ENCODE data around the gene NR6A1. TPM values are rescaled to one million over a fixed set of nuclear protein-coding genes. Genes with fewer than 3 reads are reported as not detected.

The NR6A1 gene
- total RNA-seq, 5 donors from 2014 or later (not counting 1 experiment from before 2014, with no cell fraction given), result 0.19 to 0.50 (median 0.40) TPM; not detected in 1

GRCh38 chr9:124688238-124688904 lies 82.7 kb downstream of the NR6A1 start:
- Mint-ChIP-seq H3K4me3 (no peak overlapping the region), H3K4me1 (no peaks in the 10 kb centered on the region), H3K36me3 (no peaks in the 10 kb centered on the region), H3K27ac (no peak overlapping the region), H3K9me3 (no peaks in the 10 kb centered on the region), H3K27me3 (peaks cover 3 to 7% of the 10 kb centered on the region in 2 donors)
- Histone ChIP-seq H3K27ac (ENCODE audit: low read length) (no peak overlapping the region), H3K4me1 (ENCODE audit: control insufficient read depth in 1 of 2, extremely low read depth in 1 of 2, insufficient read depth in 2 of 2, low read length in 2 of 2) (peaks cover 0 to 2% of the 10 kb centered on the region in 2 experiments), H3K4me3 (ENCODE audit: control insufficient read depth in 1 of 2, extremely low read depth in 1 of 2, low read length in 1 of 2) (no peak overlapping the region), H3K27me3 (replicated peaks in 1 of 2; ENCODE audit: control insufficient read depth in 2 of 2, extremely low read depth in 1 of 2, insufficient read depth in 2 of 2, low read length in 1 of 2) (no peaks in the 10 kb centered on the region), H3K9me3 (no peaks in the 10 kb centered on the region), H3K36me3 (ENCODE audit: control insufficient read depth in 2 of 2, extremely low read depth in 1 of 2, insufficient read depth in 1 of 2, low read length in 1 of 2) (no peaks in the 10 kb centered on the region)
- DNase-seq (no peak), ATAC-seq (replicated peaks in 1 of 4) (no peak)
- CTCF ChIA-PET, result interaction anchor here in 1 of 2 donors (0.5 kb wide), 1 partner anchor 1503 kb away, joined by 7 read pairs; no protein-coding TSS in a partner anchor
- WGBS (ENCODE audit: insufficient coverage), result 86% methylated on average over 1 of the region's 6 CpGs
- POLR2A ChIA-PET, result no interaction called here

- Mint-ChIP-seq H3K27me3 (peaks cover 3 to 11% of the 10 kb centered on the region in 2 donors), H3K9me3 (no peaks in the 10 kb centered on the region), H3K27ac (no peak overlapping the region), H3K4me1 (no peaks in the 10 kb centered on the region), H3K36me3 (no peaks in the 10 kb centered on the region), H3K4me3 (no peak overlapping the region)
- Histone ChIP-seq H3K27ac (ENCODE audit: low read length) (no peak overlapping the region), H3K4me1 (ENCODE audit: control insufficient read depth in 1 of 2, extremely low read depth in 1 of 2, insufficient read depth in 2 of 2, low read length in 2 of 2) (no peaks in the 10 kb centered on the region), H3K36me3 (ENCODE audit: control insufficient read depth in 2 of 2, extremely low read depth in 1 of 2, insufficient read depth in 1 of 2, low read length in 1 of 2) (no peaks in the 10 kb centered on the region), H3K9me3 (no peaks in the 10 kb centered on the region), H3K4me3 (ENCODE audit: control insufficient read depth in 1 of 2, extremely low read depth in 1 of 2, low read length in 1 of 2) (no peak overlapping the region), H3K27me3 (replicated peaks in 1 of 2; ENCODE audit: control insufficient read depth in 2 of 2, extremely low read depth in 1 of 2, insufficient read depth in 2 of 2, low read length in 1 of 2) (peaks cover 0 to 3% of the 10 kb centered on the region in 2 experiments)
- ChIA-PET POLR2A (no interaction called here), CTCF (interaction anchor here in 1 of 2 donors (1.1 kb wide), 1 partner anchor 25 kb away, joined by 3 read pairs; no protein-coding TSS in a partner anchor)
- no peak for DNase-seq
- ATAC-seq (replicated peaks in 1 of 4), result no peak
- WGBS (ENCODE audit: insufficient coverage), result 100% methylated on average over 1 of the region's 2 CpGs
Observed at GRCh38 chr9:124686918-124687317, 84.2 kb downstream of the NR6A1 start.

DNA sequence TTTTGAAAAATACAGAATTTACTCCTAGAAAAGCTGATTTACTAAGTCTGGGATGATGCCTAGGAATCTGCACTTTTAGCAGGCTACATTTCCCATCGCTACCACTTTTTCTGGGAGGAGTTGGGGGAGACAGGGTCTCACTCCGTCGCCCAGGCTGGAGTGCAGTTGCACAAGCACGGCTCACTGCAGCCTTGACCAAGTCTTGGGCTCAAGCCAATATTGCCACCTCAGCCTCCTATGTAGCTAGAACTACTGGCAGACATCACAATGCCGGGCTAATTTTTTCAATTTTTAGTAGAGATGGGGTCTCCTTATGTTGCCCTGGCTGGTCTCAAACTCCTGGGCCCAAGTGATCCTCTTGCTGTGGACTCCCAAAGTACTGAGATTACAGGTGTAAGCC lies 85.9 kb downstream of the NR6A1 start:
- Histone ChIP-seq H3K36me3 (ENCODE audit: control insufficient read depth in 2 of 2, extremely low read depth in 1 of 2, insufficient read depth in 1 of 2, low read length in 1 of 2) (no peaks in the 10 kb centered on the region), H3K4me3 (ENCODE audit: control insufficient read depth in 1 of 2, extremely low read depth in 1 of 2, low read length in 1 of 2) (no peak overlapping the region), H3K27me3 (replicated peaks in 1 of 2; ENCODE audit: control insufficient read depth in 2 of 2, extremely low read depth in 1 of 2, insufficient read depth in 2 of 2, low read length in 1 of 2) (peaks cover 0 to 3% of the 10 kb centered on the region in 2 experiments), H3K9me3 (no peaks in the 10 kb centered on the region), H3K4me1 (ENCODE audit: control insufficient read depth in 1 of 2, extremely low read depth in 1 of 2, insufficient read depth in 2 of 2, low read length in 2 of 2) (no peaks in the 10 kb centered on the region), H3K27ac (ENCODE audit: low read length) (no peak overlapping the region)
- Mint-ChIP-seq H3K27me3 (peaks cover 3 to 14% of the 10 kb centered on the region in 2 donors), H3K27ac (no peak overlapping the region), H3K36me3 (no peaks in the 10 kb centered on the region), H3K4me1 (no peaks in the 10 kb centered on the region), H3K4me3 (no peak overlapping the region), H3K9me3 (no peaks in the 10 kb centered on the region)
- ChIA-PET CTCF (no interaction called here), POLR2A (no interaction called here)
- no peak for DNase-seq
- 100% methylated on average over 1 of the region's 5 CpGs for WGBS (ENCODE audit: insufficient coverage)
- no peak for ATAC-seq (replicated peaks in 1 of 4)

GRCh38 chr9:124684169-124684568 lies 86.9 kb downstream of the NR6A1 start:
- no peaks in the 10 kb centered on the region for H3K9me3 Mint-ChIP-seq
- ChIA-PET CTCF (no interaction called here), POLR2A (no interaction called here)
- no peak for ATAC-seq (replicated peaks in 1 of 4)
- Histone ChIP-seq H3K36me3 (ENCODE audit: control insufficient read depth in 2 of 2, extremely low read depth in 1 of 2, insufficient read depth in 1 of 2, low read length in 1 of 2) (no peaks in the 10 kb centered on the region), H3K27ac (ENCODE audit: low read length) (no peak overlapping the region), H3K4me1 (ENCODE audit: control insufficient read depth in 1 of 2, extremely low read depth in 1 of 2, insufficient read depth in 2 of 2, low read length in 2 of 2) (no peaks in the 10 kb centered on the region), H3K9me3 (no peaks in the 10 kb centered on the region), H3K4me3 (ENCODE audit: control insufficient read depth in 1 of 2, extremely low read depth in 1 of 2, low read length in 1 of 2) (no peak overlapping the region), H3K27me3 (replicated peaks in 1 of 2; ENCODE audit: control insufficient read depth in 2 of 2, extremely low read depth in 1 of 2, insufficient read depth in 2 of 2, low read length in 1 of 2) (peaks cover 0 to 3% of the 10 kb centered on the region in 2 experiments)
- H3K4me1 Mint-ChIP-seq, result no peaks in the 10 kb centered on the region
- 100% methylated on average over 1 of the region's 1 CpG for WGBS (ENCODE audit: insufficient coverage)
- H3K27me3 Mint-ChIP-seq, result peaks cover 0 to 11% of the 10 kb centered on the region in 2 donors
- H3K36me3 Mint-ChIP-seq, result no peaks in the 10 kb centered on the region
- H3K27ac Mint-ChIP-seq, result no peak overlapping the region
- no peak for DNase-seq
- H3K4me3 Mint-ChIP-seq, result no peak overlapping the region

- no peaks in the 10 kb centered on the region for H3K4me1 ChIP-seq (ENCODE audit: control insufficient read depth in 1 of 2, extremely low read depth in 1 of 2, insufficient read depth in 2 of 2, low read length in 2 of 2)
Observed at GRCh38 chr9:124683043-124683442, 88.1 kb downstream of the NR6A1 start.

GRCh38 chr9:124680714-124681390 lies 90.3 kb downstream of the NR6A1 start:
- H3K4me1 ChIP-seq (ENCODE audit: control insufficient read depth in 1 of 2, extremely low read depth in 1 of 2, insufficient read depth in 2 of 2, low read length in 2 of 2), result no peaks in the 10 kb centered on the region
- DNase-seq (no peak), ATAC-seq (replicated peaks in 1 of 4) (no peak)
- no peak overlapping the region for H3K4me3 ChIP-seq (ENCODE audit: control insufficient read depth in 1 of 2, extremely low read depth in 1 of 2, low read length in 1 of 2)
- no peak overlapping the region for H3K27ac ChIP-seq (ENCODE audit: low read length)
- Mint-ChIP-seq H3K4me1 (no peaks in the 10 kb centered on the region), H3K36me3 (no peaks in the 10 kb centered on the region), H3K27ac (no peak overlapping the region), H3K27me3 (peaks cover 3 to 14% of the 10 kb centered on the region in 2 donors), H3K4me3 (no peak overlapping the region), H3K9me3 (no peaks in the 10 kb centered on the region)
- POLR2A ChIA-PET, result no interaction called here
- CTCF ChIA-PET, result interaction anchor here in 1 of 2 donors (0.6 kb wide), 1 partner anchor 870 kb away, joined by 4 read pairs; no protein-coding TSS in a partner anchor
- H3K27me3 ChIP-seq (replicated peaks in 1 of 2; ENCODE audit: control insufficient read depth in 2 of 2, extremely low read depth in 1 of 2, insufficient read depth in 2 of 2, low read length in 1 of 2), result peaks cover 0 to 3% of the 10 kb centered on the region in 2 experiments
- H3K9me3 ChIP-seq, result no peaks in the 10 kb centered on the region
- H3K36me3 ChIP-seq (ENCODE audit: control insufficient read depth in 2 of 2, extremely low read depth in 1 of 2, insufficient read depth in 1 of 2, low read length in 1 of 2), result no peaks in the 10 kb centered on the region
- WGBS (ENCODE audit: insufficient coverage), result no CpG with 5 or more reads among the region's 1 CpG

More at GRCh38 chr9:124683043-124683442, 88.1 kb downstream of the NR6A1 start:
- Histone ChIP-seq H3K4me3 (ENCODE audit: control insufficient read depth in 1 of 2, extremely low read depth in 1 of 2, low read length in 1 of 2) (no peak overlapping the region), H3K9me3 (no peaks in the 10 kb centered on the region), H3K36me3 (ENCODE audit: control insufficient read depth in 2 of 2, extremely low read depth in 1 of 2, insufficient read depth in 1 of 2, low read length in 1 of 2) (no peaks in the 10 kb centered on the region), H3K27ac (ENCODE audit: low read length) (no peak overlapping the region), H3K27me3 (replicated peaks in 1 of 2; ENCODE audit: control insufficient read depth in 2 of 2, extremely low read depth in 1 of 2, insufficient read depth in 2 of 2, low read length in 1 of 2) (peaks cover 0 to 3% of the 10 kb centered on the region in 2 experiments)
- ChIA-PET POLR2A (no interaction called here), CTCF (interaction anchor here in 1 of 2 donors (0.7 kb wide), 1 partner anchor 30 kb away, joined by 3 read pairs; no protein-coding TSS in a partner anchor)
- H3K4me3 Mint-ChIP-seq, result no peak overlapping the region
- ATAC-seq (replicated peaks in 1 of 4) (no peak), DNase-seq (no peak)
- 80% methylated on average over 1 of the region's 3 CpGs for WGBS (ENCODE audit: insufficient coverage)
- H3K27ac Mint-ChIP-seq, result no peak overlapping the region
- peaks cover 0 to 11% of the 10 kb centered on the region in 2 donors for H3K27me3 Mint-ChIP-seq
- H3K9me3 Mint-ChIP-seq, result no peaks in the 10 kb centered on the region
- no peaks in the 10 kb centered on the region for H3K36me3 Mint-ChIP-seq
- H3K4me1 Mint-ChIP-seq, result no peaks in the 10 kb centered on the region
